Hematopoietic multipotent progenitor cell treated with erythropoietin and hydrocortisone succinate and interleukin-3 and kit ligand, for 15 days (in vitro differentiated cells): ENCODE results near the gene JADE2.
"Not testable (repeated sequence)": the region's sequence is repeated elsewhere in the genome, so short reads cannot be mapped to it uniquely, and the experiment has no call there.

ENCODE experiments used
- DNase-seq: peaks from one replicate; pipeline ENCODE4 v3.0.0-alpha.2; 2015; ENCODE audit warnings: low spot score

The JADE2 gene

DNA sequence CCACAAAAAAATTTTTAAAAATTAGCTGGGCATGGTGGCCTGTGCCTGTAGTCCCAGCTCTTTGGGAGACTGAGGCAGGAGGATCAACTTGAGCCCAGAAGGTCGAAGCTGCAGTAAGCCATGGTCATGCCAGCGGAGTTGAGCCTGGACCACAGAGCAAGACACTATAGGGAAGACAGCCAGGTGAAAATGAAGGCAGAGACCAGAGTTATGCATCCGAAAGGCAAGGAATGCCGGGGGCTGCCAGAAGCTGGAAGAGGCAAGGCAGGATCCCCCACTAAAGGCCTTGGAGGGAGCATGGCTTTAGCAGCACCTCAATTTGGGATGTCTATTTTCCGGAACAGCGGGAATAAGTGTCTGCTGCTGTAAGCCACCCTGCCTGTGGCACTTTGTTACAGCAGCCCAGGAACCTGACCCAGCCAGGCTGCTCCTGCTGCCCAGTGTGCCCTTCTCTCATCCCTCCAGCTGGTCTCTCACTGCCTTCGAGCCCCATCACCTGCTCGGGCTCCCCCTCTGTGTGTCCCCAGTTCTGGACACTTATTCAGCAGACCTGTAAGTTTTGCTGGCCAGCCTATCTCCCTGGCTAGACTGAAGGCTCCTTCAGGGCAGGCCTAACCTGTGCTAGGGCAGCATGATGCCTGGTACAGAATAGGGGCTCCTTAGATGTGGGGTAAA is 16.8 kb upstream of the JADE2 start:
- DNase-seq, result no peak

DNA sequence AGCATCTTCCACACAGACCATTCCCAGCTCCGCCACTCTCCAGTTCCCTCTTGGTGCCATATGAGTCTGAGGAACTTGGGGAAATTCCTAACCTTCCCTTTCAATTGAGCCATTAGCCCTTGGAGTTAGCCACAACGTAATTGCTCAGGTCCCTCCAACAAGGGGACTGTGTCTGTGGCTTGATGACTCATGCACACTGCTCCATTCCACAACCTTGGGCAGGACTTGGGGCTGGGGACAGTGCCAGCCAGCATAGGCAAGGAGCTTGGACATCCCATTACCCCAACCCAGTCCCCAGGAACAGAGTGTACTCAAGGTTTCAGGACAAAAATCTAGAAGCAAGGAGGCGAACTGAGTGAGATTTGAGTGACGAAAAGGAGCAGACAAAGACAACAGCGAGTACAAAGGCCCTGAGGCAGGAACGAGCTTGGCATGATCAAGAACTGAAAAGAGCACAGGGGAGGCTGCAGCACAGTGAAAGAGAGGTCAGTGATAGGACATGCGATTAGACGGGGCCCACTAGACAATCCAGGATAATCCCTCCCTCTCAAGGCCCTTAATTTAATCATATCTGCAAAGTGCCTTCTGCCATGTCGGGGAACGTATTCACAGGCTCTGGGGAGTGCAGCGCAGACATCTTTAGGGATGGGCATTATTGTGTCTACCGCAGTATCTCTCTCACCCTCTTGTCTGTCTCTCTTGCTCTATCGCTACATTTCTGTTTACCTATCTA is 16.0 kb upstream of the JADE2 start:
- no peak for DNase-seq

DNA sequence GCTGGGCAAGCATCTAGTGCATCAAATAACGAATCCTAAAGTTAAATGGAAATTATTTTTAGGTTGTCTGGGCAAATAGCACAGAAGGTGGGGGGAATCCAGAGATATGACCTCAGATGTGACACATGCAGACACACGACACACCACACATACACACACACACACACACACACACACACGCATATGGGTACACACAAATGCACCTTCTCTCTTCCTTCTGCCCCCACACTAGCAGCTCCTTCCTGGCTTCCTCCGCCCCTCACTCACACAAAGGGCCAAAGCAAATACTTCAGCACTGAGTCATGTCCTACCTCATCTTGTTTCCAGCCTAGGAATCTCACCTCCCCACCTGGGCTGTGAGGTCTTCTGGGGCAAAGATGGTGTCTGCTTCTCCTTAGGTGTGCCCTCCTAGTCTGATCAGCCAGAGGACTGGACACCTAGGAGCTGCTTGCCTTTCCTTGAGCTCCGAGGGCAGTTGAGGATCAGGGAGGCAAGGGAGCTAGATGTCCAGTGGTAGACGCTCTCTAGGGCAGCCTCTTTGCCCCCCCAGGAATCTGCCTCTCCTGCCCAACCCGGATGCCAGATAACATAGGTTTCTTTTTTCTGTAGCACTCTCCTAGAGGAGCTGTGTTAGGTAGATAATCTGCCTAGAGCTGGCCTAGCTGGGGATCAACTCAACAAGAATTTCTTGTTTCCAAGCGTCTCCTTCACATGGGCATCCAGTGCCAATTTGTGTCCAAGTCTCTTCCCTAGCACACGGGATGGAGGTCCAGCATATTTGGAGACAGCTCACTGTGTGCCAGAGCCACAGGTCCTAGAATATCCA is 14.3 kb upstream of the JADE2 start:
- DNase-seq, result no peak

DNA sequence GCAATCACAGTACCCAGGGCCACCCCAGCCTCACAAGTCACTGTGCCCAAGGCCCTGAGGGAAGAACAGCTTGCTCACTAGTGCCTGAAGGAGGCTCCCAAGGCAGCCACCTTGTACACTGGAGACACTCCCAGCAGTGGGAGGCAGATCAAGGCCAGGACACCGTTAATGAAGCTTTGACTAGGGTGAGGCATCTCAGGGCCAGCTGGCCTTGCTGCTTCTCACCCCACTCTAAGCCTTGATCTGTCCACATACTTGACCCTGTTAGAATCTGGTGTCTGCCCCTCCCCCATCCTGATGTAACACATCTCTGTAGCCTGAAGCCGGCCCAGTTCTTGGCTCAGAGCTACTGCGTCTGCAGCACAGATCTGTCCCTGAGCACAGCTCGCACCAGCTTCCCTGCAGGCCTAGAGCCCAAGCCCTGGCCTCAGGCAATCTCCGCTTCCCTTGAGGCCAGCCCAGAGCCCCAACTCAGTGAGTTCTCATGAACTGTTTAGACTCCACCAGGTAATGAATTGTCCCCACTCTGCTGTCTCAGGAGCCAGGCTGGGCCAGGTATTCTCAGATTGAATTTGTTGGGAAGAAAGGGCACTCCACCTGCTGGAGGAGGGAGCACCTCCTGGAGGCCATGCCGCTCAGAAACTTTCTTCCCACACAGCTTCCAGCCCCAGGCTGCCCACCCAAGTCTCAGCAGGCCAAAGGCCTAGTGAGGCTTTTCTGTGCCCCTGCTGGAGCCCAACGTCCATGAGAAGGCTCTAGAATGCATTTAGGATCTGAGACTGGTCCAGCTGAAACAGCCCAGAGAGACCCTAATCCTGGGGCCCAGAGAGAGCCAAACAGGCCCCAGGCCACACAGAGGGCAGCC is 13.4 kb upstream of the JADE2 start:
- DNase-seq, result no peak

DNA sequence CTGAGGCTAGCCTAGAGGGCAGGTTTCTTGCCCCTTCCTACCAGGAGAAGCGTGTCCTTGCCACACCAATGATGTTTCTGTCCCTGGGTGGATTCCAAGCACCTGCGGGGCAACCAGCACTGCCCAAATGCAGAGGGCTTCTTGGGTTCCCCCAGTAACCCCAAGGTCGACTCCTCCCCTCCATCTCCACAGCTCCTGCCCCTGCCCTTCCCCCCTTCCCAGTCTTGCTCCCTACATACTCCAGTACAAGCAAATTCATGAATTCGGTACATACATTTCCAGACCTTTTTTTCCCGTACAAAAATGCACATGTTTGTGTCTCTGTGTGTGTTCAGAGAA is 12.8 kb upstream of the JADE2 start:
- DNase-seq, result no peak

DNA sequence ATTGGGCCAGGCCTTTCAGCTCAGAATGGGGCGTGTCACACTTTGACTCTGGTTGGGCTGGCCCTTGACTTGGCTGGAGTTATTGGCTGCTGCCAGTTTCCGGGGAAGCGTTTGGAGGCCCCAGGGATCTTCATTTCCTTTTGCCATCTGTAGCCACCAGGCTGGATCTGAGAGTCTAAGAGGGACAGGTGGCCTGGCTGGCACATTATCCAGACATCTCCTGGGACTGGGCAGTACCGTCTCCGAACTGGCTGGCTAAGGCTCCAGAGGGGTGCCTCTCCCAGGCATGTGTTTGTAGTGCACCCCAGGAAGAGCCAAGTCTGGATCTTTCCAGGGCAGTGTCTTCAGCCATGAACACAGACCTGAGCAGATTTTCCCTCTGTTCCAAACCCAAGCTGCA is 9.7 kb upstream of the JADE2 start:
- no peak for DNase-seq

DNA sequence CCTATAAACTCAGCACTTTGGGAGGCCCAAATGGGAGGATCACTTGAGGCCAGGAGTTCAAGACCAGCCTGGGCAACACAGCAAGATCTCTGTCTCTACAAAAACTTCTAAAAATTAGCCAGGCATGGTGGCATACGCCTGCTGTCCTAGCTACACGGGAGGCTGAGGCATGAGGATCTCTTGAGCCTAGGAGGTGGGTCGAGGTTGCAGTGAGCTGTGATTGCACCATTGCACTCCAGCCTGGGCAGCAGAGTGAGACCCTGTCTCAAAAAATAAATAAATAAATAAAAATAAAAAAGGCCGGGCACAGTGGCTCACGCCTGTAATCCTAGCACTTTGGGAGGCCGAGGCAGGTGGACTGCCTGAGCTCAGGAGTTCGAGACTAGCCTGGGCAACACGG is 8.5 kb upstream of the JADE2 start:
- DNase-seq, result not testable (repeated sequence)

DNA sequence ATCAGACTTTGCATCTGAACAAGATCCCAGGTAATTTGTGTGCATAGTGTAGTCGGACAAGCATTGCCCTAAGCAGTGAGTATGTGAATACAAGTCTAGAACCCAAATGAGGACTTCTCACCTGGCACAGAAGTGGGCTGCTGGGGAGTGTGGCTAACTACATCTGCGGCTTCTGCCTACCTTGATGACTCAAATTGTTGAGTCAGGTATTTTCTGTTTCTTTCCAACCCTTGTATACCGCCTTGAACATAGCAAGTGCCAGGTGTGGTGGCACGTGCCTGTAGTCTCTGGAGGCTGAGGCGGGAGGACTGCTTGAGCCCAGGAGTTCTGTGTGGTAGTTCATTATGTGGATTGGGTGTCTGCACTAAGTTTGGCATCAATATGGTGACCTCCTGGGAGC is 7.9 kb upstream of the JADE2 start:
- no peak for DNase-seq

DNA sequence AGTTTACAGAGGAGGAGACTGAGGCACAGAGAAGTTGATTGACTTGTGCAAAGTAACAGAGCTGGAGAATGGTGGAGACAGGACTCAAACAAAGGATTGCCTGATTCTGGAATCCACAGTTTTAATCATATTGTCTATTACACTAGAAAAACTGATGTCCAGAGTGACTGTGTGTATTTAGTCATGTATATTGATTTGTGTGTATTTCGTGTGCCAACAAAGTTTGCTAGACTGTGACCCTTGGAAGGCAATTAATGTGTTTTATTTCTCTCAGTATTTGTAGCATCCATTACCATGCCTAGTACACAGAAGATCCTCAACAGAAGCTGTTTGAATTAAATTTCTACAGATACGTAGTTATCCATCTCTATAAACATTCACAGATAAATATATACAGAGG is 5.5 kb upstream of the JADE2 start:
- no peak for DNase-seq

DNA sequence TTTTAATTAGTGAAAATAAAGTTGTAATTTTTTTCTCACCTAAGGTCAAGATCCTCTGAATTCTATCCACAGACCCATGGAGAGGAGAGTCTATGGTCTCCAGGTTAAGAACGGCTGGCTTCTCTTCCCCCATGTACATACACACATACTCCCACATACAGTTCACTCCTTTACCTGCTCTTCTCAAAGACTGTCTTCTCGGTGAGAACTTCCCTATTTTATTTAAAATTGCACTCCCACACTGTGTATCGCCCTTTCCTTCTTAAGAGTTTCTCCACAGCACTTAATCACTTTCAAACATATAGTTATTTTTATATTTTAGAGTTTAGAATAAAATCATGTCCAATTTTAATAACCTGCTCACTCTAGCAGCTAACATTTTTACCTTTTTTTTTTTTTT is 3.6 kb upstream of the JADE2 start:
- no peak for DNase-seq

DNA sequence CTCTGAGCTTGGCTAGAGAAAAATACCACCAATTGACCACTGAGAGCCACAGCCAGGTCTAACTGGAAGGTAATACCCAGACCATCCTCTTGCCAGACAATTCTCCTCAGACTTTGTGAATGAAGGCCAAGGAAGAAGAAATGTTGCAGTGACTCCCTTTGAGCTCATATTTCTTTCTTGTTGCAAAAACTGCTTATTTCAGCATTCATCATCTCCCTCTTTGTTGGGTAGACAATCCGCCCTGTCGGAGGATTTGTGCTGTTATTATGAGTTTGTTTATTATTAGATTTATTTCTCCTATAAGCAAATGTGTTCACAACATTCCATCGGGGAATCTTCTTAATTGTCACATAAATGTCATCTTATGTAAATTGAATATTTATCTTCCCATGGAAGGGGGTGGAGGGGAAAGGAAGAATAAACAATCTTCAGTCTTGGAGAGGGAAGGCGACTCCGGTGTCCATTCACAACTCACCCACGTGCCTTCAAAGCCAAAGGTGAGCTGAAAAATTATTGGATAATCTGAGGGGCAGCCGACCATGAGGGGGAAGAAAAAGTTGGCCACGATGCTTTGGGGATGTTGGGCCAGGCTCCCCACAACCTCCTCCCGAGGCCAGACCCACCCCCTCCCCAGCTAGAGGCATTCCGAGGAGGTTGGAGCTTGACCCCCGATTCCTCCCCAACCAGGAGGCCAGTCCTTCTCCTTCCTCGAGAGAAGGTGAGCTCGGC is 1.8 kb upstream of the JADE2 start:
- no peak for DNase-seq

DNA sequence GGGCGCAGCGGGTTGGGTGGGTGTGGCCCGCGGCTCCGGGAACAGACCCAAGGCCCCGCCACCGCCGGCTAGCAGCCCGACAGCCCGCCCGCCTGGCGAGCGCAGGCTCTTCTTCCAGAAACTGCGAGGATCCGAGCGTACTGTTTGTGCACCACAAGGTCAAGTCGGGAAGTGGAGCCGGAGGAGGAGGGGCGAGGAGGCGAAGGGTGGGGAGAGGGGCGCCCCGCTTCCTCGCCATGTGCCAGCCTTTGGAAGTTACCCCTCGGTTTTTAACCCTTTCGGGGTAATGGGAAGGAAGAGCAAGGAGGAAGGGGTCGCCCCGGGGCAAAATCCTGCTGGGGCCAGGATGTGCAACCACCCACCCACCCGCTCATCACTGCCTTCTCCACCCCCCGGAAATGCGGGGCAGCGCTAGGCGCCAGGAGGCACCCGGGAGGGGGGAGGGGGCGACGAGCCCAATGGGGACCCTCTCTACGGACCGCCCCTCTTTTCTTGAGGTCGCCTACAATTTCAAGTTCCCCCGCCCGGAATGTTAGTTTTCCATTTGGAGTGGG is 1.1 kb upstream of the JADE2 start:
- peak; percentile 39 for DNase-seq

DNA sequence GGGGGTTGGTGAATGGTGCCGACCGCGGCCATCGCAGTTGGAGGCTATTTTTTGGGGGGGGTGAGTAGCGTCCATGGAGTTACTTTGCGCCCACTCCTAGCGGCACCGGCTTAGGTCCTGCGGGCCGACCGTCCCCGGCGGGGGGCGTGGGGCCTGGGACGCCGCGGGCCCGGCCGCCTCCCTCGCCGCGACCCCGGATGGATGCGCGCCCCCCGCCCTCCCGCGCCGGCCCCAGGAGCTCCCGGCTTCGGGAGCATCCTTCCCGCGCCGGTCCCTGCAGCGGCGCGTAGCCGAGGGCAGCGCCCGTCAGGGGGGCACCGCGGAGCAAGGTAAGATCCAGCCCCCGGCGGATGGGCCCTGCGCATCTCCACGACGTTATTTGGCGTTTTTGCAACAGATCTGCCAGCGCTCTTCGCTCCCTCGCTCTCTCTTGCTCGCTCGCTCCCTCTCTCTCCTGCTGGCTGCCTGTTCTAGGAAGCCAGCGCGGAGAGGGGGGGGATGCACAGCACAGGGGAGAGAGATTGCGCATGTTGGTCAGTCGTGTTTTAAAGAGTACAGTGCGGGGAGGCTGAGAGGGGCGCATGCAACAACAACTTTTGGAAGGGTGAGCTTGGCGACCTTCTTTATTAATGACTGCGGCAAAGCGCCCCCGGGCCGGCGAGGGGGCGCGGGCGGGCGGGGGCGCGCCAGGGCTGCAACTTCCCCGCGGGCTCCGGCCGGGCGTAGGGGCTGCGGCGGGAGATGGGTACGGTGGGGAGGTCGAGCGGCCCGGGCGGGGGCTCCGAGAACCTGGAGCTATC is 413 bp downstream of the JADE2 start:
- peak; percentile 18 for DNase-seq

DNA sequence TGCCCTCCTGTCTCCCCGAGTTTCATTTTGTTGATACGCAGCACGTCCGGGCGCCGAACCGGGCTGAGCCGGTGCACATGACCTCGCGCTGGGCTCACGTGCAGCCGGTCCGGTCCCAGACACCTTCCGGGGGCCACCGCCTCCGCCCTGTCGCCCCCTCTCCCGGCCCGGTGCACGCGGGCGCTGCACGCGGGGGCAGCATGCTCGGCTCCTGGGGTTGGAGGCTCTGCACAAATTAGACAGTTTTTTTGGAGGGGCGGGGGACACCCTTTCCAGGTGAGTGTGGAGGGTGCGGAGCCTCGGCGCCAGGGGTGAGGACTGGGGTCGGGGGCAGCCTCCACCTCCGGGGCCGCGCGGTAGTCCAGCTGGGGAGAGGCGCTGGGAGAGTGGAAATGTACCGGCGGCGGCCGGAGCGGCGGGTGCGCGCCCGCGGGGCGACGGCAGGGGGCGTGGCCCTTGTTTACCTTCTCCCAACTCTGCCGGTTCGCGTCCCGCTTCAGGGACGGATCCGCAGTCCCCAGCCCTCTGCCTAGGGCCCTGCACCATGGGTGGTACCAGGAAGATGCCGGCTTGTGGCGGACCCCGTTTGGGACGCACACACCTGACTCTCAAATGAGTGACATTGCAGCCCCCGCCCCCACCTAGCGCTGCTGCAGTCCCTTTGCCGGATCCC is 1.1 kb downstream of the JADE2 start:
- DNase-seq, result peak; percentile 52

DNA sequence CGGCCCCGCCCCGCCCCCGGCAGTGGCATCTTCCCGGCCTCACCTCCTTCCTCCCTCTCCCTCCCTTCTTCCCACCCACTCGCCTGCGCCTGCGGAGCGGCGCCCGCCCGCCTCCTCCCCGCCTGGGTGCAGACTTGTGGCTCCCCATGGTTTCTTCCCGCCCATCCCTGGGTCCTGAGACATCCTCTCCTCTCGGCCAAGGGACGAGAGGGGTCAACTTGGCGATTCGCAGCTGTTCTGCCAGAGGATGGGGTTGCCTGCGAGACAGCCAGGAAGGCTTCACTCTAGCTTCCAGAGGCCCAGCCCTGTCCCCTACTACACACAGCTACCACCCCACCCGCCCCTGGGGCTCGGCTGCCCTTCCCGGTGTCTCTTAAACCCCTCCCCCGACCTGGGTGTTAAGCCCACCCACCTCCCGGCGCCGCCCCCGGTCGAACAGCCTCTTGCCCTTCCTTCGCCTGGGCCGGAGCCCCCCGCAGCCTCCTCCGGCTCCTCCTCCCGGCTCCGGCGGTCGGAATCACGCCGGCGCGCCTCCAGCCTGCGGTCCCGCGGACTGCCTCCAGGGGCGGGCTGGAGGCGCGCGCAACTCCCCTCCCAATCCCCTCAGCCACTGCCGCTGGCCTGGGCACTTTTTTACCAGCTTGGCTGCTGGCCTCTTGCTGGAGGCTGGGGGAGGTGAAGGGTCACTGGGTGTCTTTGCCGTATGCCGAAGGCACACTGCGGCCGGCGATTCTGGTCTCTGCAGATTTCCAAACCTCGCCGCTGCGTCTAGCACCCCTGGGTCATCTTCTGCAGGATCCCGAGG is 1.9 kb downstream of the JADE2 start:
- peak; percentile 55 for DNase-seq

DNA sequence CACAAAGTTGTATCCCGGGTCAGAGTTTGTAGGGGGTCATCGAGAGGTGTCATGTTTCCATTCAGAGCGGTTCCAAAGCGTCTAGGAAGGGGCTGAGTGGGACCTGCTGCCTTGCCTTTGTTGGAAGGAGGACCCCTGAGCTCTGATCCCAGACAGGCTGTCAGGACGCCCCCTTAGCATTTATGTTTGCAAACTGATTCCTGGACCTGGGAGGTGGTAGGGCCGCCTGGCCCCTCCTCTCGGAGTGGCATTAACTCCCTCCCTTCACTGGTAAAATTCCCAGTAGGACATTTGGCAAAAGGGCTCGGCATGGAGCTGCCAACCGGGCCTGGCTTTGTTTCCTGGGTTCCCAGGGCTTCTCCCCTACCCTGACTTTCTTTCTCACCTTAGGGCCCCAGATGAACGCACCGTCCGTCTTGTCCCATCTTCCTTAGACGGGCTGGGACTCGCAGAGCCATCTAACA is 2.5 kb downstream of the JADE2 start:
- no peak for DNase-seq

DNA sequence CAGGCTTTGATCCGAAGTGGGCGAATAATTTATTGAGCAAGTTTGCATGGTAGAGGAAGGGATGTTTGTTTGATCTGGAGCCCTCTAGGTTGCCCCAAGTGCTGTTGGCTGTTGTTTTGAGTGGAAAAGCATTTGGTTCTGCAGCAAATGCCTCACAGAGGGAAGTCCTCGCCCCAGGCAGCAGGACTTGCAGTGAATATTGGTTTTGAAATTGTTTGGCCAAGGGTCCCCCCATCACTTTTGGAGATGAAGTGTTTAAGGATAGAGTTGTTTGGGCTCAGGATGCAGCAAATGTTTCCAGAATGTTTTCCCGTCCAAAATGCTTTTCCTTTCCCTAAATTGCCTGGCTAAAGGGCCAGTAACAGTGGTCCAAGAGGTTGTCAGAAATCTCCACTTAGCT is 3.1 kb downstream of the JADE2 start:
- no peak for DNase-seq

DNA sequence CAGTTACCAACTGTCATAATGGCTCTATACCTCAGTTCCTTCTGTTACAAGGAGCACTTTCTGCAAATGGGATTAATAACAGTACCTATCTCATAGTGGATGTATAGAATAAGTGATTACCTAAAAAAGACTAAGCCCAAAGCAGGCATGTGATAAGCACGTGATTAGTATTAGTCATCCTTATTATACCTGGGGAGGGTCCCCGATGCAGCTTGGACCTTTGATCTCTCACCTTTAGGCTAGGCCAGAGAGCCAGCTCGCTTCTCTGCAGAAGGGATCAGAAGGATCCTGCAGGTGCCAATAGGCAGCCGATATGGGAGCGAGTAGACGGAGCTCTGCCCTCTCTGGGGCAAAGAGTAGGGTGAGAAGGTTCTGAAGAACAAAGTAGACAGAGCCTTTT is 4.0 kb downstream of the JADE2 start:
- DNase-seq, result no peak
